ENCODE data around the gene SLC7A4.

DNA sequence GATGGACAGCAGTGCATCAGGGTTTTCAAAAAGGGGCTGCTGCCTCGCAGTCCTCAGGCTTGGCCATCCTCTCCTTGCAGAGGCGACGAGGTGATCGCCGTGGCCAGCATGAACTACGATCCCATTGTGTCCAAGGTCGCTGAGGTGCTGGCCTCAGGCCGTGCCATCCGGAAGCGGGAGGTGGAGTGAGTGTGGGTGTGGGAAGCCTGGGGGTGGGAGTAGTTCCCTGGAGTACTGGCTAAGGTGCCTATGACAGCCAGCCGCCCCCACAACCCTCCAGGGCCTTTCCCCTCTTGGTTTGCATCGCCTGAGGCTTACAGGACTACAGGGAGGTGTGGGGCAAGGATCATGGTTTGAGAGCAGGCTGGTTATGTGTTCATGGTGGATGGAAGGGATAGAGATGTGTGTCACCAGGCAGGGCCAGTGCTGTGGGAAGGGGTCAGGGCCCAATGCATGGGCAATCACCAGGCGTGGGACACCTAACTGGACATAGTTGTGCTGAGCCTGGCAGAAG is 52.4 kb downstream of the SLC7A4 start:
- TF ChIP-seq TAF1 (IDR thresholded peaks at IDR 0.05; ENCODE audit: low read depth, low read length): no peak
- no peak for TF ChIP-seq POLR2A (IDR thresholded peaks at IDR 0.05; ENCODE audit: low read depth, low read length)
- TF ChIP-seq POLR2AphosphoS5 (IDR thresholded peaks at IDR 0.05; ENCODE audit: low read depth, low read length): no peak
- no peak for TF ChIP-seq POU2F2 (IDR thresholded peaks at IDR 0.05; ENCODE audit: low read depth, low read length)
- no peak for TF ChIP-seq SPI1 (IDR thresholded peaks at IDR 0.05; ENCODE audit: low read depth, low read length)
- no peak for TF ChIP-seq PAX5 (IDR thresholded peaks at IDR 0.05; ENCODE audit: insufficient read depth, low read length, severe bottlenecking)

All from GM12891 (cell line).